Duodenal mucosa (tissue), 2 donors: ENCODE results near the gene URM1.

ENCODE experiments used
- H3K27ac ChIP-seq: one replicate; pipeline ENCODE4 v1.7.0; 2013; ENCODE audit warnings: low read depth, low read length
- H3K27me3 ChIP-seq, 2 donors: one replicate each; pipeline ENCODE4 v1.7.0; 2013; ENCODE audit warnings: low read length in 2 of 2, control low read depth in 1 of 2; ENCODE audit not compliant: insufficient read depth in 2 of 2, control insufficient read depth in 1 of 2
- H3K36me3 ChIP-seq, 2 donors: one replicate each; pipeline ENCODE4 v1.7.0; 2013; ENCODE audit warnings: low read length in 2 of 2, control low read depth in 1 of 2; ENCODE audit not compliant: insufficient read depth in 2 of 2, control insufficient read depth in 1 of 2
- H3K4me1 ChIP-seq, 2 donors: one replicate each; pipeline ENCODE4 v1.7.0; 2013; ENCODE audit warnings: low read length in 2 of 2, control low read depth in 1 of 2; ENCODE audit not compliant: insufficient read depth in 2 of 2, control insufficient read depth in 1 of 2
- H3K4me3 ChIP-seq, 2 donors: one replicate each; pipeline ENCODE4 v1.7.0; 2013; ENCODE audit warnings: low read length in 2 of 2, low read depth in 1 of 2
- H3K9ac ChIP-seq, 2 donors: one replicate each; pipeline ENCODE4 v1.7.0; 2013; ENCODE audit warnings: low read length in 2 of 2, low read depth in 1 of 2
- H3K9me3 ChIP-seq, 2 donors: one replicate each; pipeline ENCODE4 v1.7.0; 2013; ENCODE audit warnings: low read length in 2 of 2, control low read depth in 1 of 2; ENCODE audit not compliant: control insufficient read depth in 1 of 2

Gene URM1

GRCh38 chr9:128384801-128385495, 13.8 kb downstream of the URM1 start:
- Histone ChIP-seq H3K9ac (no peak overlapping the region), H3K36me3 (peaks cover 38 to 78% of the 10 kb centered on the region in 2 donors)

GRCh38 chr9:128385496-128386460, 14.6 kb downstream of the URM1 start:
- peaks cover 43 to 81% of the 10 kb centered on the region in 2 donors for H3K36me3 ChIP-seq
- H3K9ac ChIP-seq: no peak overlapping the region
- no peak overlapping the region for H3K27ac ChIP-seq
- H3K9me3 ChIP-seq: no peaks in the 10 kb centered on the region
- no peaks in the 10 kb centered on the region for H3K4me1 ChIP-seq
- no peak overlapping the region for H3K4me3 ChIP-seq
- no peaks in the 10 kb centered on the region for H3K27me3 ChIP-seq

More at GRCh38 chr9:128384801-128385495, 13.8 kb downstream of the URM1 start:
- Histone ChIP-seq H3K4me1 (no peaks in the 10 kb centered on the region), H3K4me3 (no peak overlapping the region), H3K9me3 (no peaks in the 10 kb centered on the region), H3K27me3 (no peaks in the 10 kb centered on the region), H3K27ac (no peak overlapping the region)

- no peaks in the 10 kb centered on the region for H3K4me1 ChIP-seq
- no peaks in the 10 kb centered on the region for H3K27me3 ChIP-seq
- no peak overlapping the region for H3K4me3 ChIP-seq
- no peaks in the 10 kb centered on the region for H3K9me3 ChIP-seq
- H3K9ac ChIP-seq: no peak overlapping the region
- no peak overlapping the region for H3K27ac ChIP-seq
- peaks cover 43 to 83% of the 10 kb centered on the region in 2 donors for H3K36me3 ChIP-seq
Measured at GRCh38 chr9:128388150-128388549, 17.0 kb downstream of the URM1 start.

GRCh38 chr9:128389395-128390149, 18.4 kb downstream of the URM1 start:
- Histone ChIP-seq H3K9me3 (no peaks in the 10 kb centered on the region), H3K4me1 (no peaks in the 10 kb centered on the region), H3K36me3 (peaks cover 39 to 72% of the 10 kb centered on the region in 2 donors), H3K4me3 (no peak overlapping the region), H3K9ac (no peak overlapping the region), H3K27me3 (no peaks in the 10 kb centered on the region), H3K27ac (no peak overlapping the region)

- no peak overlapping the region for H3K4me3 ChIP-seq
- no peaks in the 10 kb centered on the region for H3K4me1 ChIP-seq
- H3K9ac ChIP-seq: no peak overlapping the region
- H3K36me3 ChIP-seq: peaks cover 39 to 65% of the 10 kb centered on the region in 2 donors
- H3K9me3 ChIP-seq: no peaks in the 10 kb centered on the region
- H3K27ac ChIP-seq: no peak overlapping the region
- no peaks in the 10 kb centered on the region for H3K27me3 ChIP-seq
Measured at GRCh38 chr9:128390150-128390812, 19.1 kb downstream of the URM1 start.

- H3K9ac ChIP-seq: no peak overlapping the region
Measured at GRCh38 chr9:128390813-128391711, 19.9 kb downstream of the URM1 start.

GRCh38 chr9:128391956-128392301, 20.8 kb downstream of the URM1 start:
- Histone ChIP-seq H3K9ac (no peak overlapping the region), H3K4me3 (no peak overlapping the region), H3K27me3 (peaks cover 2% of the 10 kb centered on the region in 2 donors), H3K4me1 (peaks cover 0 to 2% of the 10 kb centered on the region in 2 donors), H3K36me3 (peaks cover 32 to 51% of the 10 kb centered on the region in 2 donors), H3K9me3 (no peaks in the 10 kb centered on the region), H3K27ac (no peak overlapping the region)

More at GRCh38 chr9:128390813-128391711, 19.9 kb downstream of the URM1 start:
- H3K4me1 ChIP-seq: no peaks in the 10 kb centered on the region
- no peak overlapping the region for H3K27ac ChIP-seq
- H3K36me3 ChIP-seq: peaks cover 37 to 60% of the 10 kb centered on the region in 2 donors
- H3K4me3 ChIP-seq: no peak overlapping the region
- no peaks in the 10 kb centered on the region for H3K27me3 ChIP-seq
- no peaks in the 10 kb centered on the region for H3K9me3 ChIP-seq

GRCh38 chr9:128392302-128393144, 21.3 kb downstream of the URM1 start:
- peaks cover 6 to 8% of the 10 kb centered on the region in 2 donors for H3K27me3 ChIP-seq
- H3K9me3 ChIP-seq: no peaks in the 10 kb centered on the region
- no peak overlapping the region for H3K27ac ChIP-seq
- H3K36me3 ChIP-seq: peaks cover 27 to 46% of the 10 kb centered on the region in 2 donors
- H3K4me3 ChIP-seq: no peak overlapping the region
- no peak overlapping the region for H3K9ac ChIP-seq
- peaks cover 0 to 3% of the 10 kb centered on the region in 2 donors for H3K4me1 ChIP-seq
